ENCODE measurements around the gene WDR18.

GRCh38 chr19:1026783-1027649 is 42.9 kb downstream of the WDR18 start:
- TF ChIP-seq POLR2AphosphoS5 (IDR thresholded peaks at IDR 0.05; ENCODE audit: borderline replicate concordance, low read depth, low read length) (0 out of 2 replicates have a peak, but pooled peaks have one; percentile 4), EZH2 (IDR thresholded peaks at IDR 0.05) (no peak)

Measured in SK-N-MC (cell line).